Activated naive CD4-positive, alpha-beta T cell treated with anti-CD3 and anti-CD28 coated beads, Interleukin-2, amount 50 U/mL, for 72 hours (primary cell): ENCODE results near the gene NHEJ1. TPM values are rescaled to one million over a fixed set of nuclear protein-coding genes. Genes with fewer than 3 reads are reported as not detected.

ENCODE experiments used
- ATAC-seq, 2 donors: fragments of 150-1000 bp; cut with Tn5 transposase; 2 replicates each; pipeline ENCODE4 v1.10.0; 2021; ENCODE audit warnings: mild to moderate bottlenecking in 2 of 2, moderate library complexity in 2 of 2
- DNase-seq, 2 donors: peaks; one replicate each; pipeline ENCODE4 v3.0.0; 2021 to 2022; ENCODE audit warnings: low spot score in 2 of 2
- H3K27ac Mint-ChIP-seq, 2 donors: one replicate each; pipeline ENCODE4 v1.8.0; 2022; ENCODE audit warnings: mild to moderate bottlenecking in 2 of 2, mixed read lengths in 2 of 2
- H3K36me3 Mint-ChIP-seq, 2 donors: one replicate each; pipeline ENCODE4 v1.8.0; 2022; ENCODE audit warnings: mixed read lengths in 2 of 2
- H3K9me3 Mint-ChIP-seq, 2 donors: one replicate each; pipeline ENCODE4 v1.8.0; 2022; ENCODE audit warnings: mixed read lengths in 2 of 2
- total RNA-seq, 2 donors: library from RNA; stranded (reverse); gene quantifications; one replicate each; pipeline ENCODE4 v1.2.3, GENCODE V29; 2022

NHEJ1 gene
- total RNA-seq, 2 donors from 2014 or later = 20.9 to 25.0 TPM

GRCh38 chr2:219155054-219155644 lies 5.5 kb downstream of the NHEJ1 start:
- Mint-ChIP-seq H3K36me3 (no peaks in the 10 kb centered on the region), H3K27ac (no peak overlapping the region), H3K9me3 (no peaks in the 10 kb centered on the region)
- DNase-seq = peak in 1 of 2 donors; percentile 59
- ATAC-seq = peak; percentile 54 to 57

GRCh38 chr2:219149667-219150066 lies 10.9 kb downstream of the NHEJ1 start:
- ATAC-seq (no peak), DNase-seq (no peak)
- H3K9me3 Mint-ChIP-seq = no peaks in the 10 kb centered on the region
- H3K27ac Mint-ChIP-seq = no peak overlapping the region
- peaks cover 9 to 13% of the 10 kb centered on the region in 2 donors for H3K36me3 Mint-ChIP-seq

DNA sequence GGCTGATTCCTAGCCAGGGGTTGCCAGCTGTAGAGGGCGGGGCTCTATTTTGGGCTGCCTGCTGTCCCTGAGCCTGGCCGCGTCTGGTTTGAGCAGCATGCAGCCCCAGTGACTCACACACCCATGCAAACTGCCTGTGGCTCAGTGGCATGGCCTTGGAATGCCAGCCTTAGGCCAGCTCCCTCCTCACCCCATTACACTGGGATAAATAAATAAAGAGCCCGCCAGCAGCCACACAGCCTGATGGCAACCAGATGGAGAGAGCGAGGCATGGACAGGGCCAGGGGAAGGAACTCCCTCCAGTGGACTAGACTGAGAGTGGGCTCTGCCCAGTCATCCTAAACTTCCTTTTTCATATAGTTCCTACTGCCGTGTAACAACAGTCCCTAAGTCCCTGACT lies 18.3 kb downstream of the NHEJ1 start:
- Mint-ChIP-seq H3K27ac (no peak overlapping the region), H3K9me3 (no peaks in the 10 kb centered on the region), H3K36me3 (peaks cover 16 to 22% of the 10 kb centered on the region in 2 donors)
- DNase-seq (no peak), ATAC-seq (no peak)

- no peak overlapping the region for H3K27ac Mint-ChIP-seq
- H3K36me3 Mint-ChIP-seq = peaks cover 12 to 13% of the 10 kb centered on the region in 2 donors
- no peak for ATAC-seq
- H3K9me3 Mint-ChIP-seq = no peaks in the 10 kb centered on the region
- no peak for DNase-seq
Measured at GRCh38 chr2:219140722-219141121, 19.9 kb downstream of the NHEJ1 start.

DNA sequence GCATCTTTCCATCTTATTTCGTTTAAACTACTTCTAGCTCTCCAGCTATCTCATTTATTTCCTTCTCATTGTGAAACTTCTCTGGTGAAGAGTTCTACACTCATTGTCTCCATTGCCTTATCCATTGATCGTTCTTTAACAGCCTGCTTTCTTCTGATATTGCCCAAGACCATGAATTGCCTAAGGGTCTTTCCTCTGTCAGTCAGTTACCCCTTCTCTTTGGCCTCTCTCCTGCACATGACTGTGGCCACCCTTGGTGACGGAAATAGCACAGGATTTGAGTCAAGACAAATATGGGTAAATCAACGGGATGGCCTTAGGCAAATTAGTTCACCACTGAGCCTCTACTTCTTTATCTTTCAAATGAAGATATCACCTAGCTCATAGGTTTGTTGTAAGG lies 26.6 kb downstream of the NHEJ1 start:
- Mint-ChIP-seq H3K27ac (no peak overlapping the region), H3K9me3 (no peaks in the 10 kb centered on the region), H3K36me3 (no peaks in the 10 kb centered on the region)
- DNase-seq (no peak), ATAC-seq (no peak)

GRCh38 chr2:219131744-219132143 lies 28.9 kb downstream of the NHEJ1 start:
- no peak for ATAC-seq
- H3K36me3 Mint-ChIP-seq = no peaks in the 10 kb centered on the region
- no peak for DNase-seq
- no peak overlapping the region for H3K27ac Mint-ChIP-seq
- H3K9me3 Mint-ChIP-seq = no peaks in the 10 kb centered on the region

DNA sequence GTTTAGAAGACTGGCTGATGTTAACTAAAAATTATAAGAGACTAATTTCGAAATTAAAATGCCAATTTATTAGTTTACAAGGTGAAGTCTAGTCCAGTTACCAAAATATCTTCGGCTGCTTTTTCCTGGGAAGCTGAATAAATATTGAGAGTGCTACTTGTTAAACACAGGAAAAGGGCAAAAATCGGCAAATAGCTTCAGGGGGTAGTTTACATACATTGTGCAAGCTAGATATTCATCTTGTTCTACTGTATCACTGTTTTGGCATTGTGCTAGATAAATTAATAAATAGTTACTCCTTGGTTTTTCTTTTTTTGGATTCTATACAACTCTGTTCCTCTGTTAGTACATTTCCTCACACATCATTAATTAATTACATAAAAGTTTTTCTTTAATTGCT lies 29.3 kb downstream of the NHEJ1 start:
- H3K9me3 Mint-ChIP-seq = no peaks in the 10 kb centered on the region
- ATAC-seq = no peak
- H3K36me3 Mint-ChIP-seq = no peaks in the 10 kb centered on the region
- no peak overlapping the region for H3K27ac Mint-ChIP-seq
- DNase-seq = no peak

GRCh38 chr2:219129589-219129988 lies 31.0 kb downstream of the NHEJ1 start:
- Mint-ChIP-seq H3K27ac (no peak overlapping the region), H3K9me3 (no peaks in the 10 kb centered on the region), H3K36me3 (no peaks in the 10 kb centered on the region)
- ATAC-seq = no peak
- no peak for DNase-seq

- H3K36me3 Mint-ChIP-seq = no peaks in the 10 kb centered on the region
- ATAC-seq (no peak), DNase-seq (no peak)
- no peaks in the 10 kb centered on the region for H3K9me3 Mint-ChIP-seq
- H3K27ac Mint-ChIP-seq = no peak overlapping the region
Measured at GRCh38 chr2:219128396-219128795, 32.2 kb downstream of the NHEJ1 start.

DNA sequence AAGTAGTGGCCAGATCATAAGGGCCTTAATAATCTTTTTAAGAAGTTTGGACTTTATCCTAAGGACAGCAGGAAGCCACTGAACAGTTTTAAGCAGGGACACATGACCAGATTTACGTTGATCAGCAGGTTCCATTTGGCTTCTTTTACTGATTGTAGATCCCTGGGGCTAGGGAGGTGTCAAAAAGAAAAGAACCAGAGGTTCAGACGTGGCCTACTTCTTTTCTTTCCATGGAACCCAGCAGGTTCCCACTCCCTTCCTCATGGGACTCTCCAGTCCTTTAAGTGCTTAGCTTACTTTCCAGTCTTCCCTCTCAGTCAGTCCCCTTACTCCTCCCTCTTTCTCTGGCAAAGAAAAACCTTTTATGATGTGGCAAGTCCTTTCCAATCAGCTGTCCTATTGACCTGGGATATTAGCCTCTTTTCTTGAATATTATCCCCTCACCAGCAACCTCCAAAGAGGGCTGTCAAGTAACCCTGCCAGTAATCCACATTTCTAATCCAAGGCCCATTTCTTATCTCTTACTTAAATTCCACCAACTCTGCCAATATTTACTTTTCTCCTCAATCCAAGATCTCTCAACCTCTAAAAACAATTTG lies 33.5 kb downstream of the NHEJ1 start:
- DNase-seq = no peak
- no peak for ATAC-seq
- Mint-ChIP-seq H3K27ac (peak overlapping the region in 1 of 2 donors; percentile 4), H3K36me3 (no peaks in the 10 kb centered on the region), H3K9me3 (no peaks in the 10 kb centered on the region)

DNA sequence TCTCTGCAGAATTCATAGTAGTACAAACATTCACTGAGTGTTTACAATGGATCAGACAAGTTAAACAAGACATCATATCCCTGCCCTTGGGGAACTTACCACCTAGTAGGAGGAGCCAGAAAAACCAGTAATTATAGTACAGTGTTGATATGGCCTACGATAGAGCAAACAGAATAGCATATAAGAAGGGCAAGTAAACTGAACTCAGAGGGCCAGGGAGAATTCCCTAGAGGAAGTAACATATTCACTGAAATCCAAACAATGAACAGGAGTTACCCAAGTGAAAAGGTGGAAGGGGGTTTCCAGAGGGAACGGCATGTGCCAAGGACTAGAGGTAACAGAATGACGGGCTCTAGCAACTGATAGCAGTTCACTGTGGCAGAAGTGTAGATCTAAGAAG lies 34.1 kb downstream of the NHEJ1 start:
- Mint-ChIP-seq H3K9me3 (no peaks in the 10 kb centered on the region), H3K27ac (no peak overlapping the region), H3K36me3 (no peaks in the 10 kb centered on the region)
- ATAC-seq (no peak), DNase-seq (no peak)

GRCh38 chr2:219125886-219126270 lies 34.7 kb downstream of the NHEJ1 start:
- no peak for DNase-seq
- Mint-ChIP-seq H3K9me3 (no peaks in the 10 kb centered on the region), H3K36me3 (no peaks in the 10 kb centered on the region), H3K27ac (no peak overlapping the region)
- no peak for ATAC-seq

DNA sequence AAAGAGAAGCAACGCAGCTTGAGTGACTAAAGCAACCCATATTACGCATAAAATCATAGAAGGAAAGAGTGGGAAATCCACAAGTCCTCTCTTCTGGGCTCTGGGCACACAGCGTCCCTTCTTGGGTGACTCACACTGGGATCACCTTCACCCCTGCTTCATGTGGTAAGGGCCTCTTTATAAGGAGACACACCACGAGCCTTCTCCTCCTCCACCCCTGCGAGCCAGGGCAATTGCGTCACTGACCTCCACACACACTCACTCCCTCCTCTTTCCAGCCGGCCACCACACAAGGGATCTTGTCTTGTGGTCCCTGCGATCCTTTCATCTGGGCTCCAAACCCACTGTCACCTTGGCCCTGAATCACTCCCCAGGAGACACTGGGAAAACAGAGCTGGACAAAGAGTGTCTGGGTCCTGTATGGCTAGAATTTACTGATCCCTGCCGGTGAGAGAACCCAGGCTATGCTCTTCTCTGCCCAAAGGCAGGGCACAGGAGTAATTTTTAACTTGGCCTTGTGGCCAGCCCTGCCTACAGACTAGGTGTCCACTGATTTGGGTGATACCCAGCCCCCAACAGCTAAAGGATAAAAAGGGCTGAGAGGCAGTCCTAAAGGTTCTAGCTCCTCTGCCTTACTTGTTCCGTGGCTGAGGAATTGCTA lies 35.3 kb downstream of the NHEJ1 start:
- Mint-ChIP-seq H3K27ac (no peak overlapping the region), H3K36me3 (no peaks in the 10 kb centered on the region), H3K9me3 (no peaks in the 10 kb centered on the region)
- DNase-seq (peak in 1 of 2 donors; percentile 67), ATAC-seq (peak; percentile 34 to 97)

GRCh38 chr2:219124381-219125110 lies 36.1 kb downstream of the NHEJ1 start:
- ATAC-seq = peak in 1 of 2 donors; percentile 30
- Mint-ChIP-seq H3K36me3 (no peaks in the 10 kb centered on the region), H3K9me3 (no peaks in the 10 kb centered on the region), H3K27ac (no peak overlapping the region)
- DNase-seq = no peak

GRCh38 chr2:219123356-219124135 lies 37.1 kb downstream of the NHEJ1 start:
- H3K27ac Mint-ChIP-seq = no peak overlapping the region
- ATAC-seq = no peak
- no peaks in the 10 kb centered on the region for H3K36me3 Mint-ChIP-seq
- H3K9me3 Mint-ChIP-seq = no peaks in the 10 kb centered on the region
- no peak for DNase-seq

DNA sequence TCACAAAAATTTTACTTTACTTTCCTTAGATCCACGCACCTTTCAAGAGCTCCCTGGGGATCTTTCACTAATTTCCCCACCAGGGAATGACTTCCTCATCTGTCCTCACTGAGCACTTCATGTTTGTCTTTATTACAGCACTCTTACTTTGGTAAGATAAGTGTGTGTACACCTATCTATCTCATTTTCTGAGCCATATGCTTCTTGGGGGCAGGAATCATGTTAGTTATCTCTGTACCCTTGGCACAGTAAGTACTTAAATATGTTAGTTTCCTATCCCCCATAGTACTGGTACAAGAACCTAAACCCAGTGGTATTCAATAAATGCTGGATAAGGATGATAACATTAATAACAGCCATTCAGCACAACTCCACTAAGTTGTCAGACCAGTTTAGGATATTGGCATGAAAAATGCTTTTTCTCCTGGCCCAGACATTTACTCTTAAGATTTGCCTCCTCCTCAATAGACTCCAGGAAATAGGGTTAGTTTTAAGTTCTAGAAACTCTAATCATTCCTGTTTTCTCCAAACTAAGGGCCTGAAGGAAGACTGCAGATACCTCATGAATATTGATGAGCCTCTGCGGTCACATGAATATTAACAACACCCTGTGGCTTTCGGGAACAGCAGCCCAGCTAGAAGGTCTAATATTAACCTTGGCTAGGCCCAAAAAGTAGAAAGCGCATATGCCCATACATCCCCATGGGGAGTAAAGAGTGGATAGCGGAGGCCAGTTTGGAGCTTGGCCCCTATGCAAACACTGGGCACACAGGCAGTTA lies 38.2 kb downstream of the NHEJ1 start:
- no peak overlapping the region for H3K27ac Mint-ChIP-seq
- H3K36me3 Mint-ChIP-seq = no peaks in the 10 kb centered on the region
- no peak for DNase-seq
- H3K9me3 Mint-ChIP-seq = no peaks in the 10 kb centered on the region
- ATAC-seq = no peak
